Activated T-helper 9 cell treated with anti-CD3 and anti-CD28 coated beads, Interleukin-2, amount 50 U/mL, for 16 hours (primary cell): Measurements from ENCODE around the gene PLCB1.

Source experiments
- DNase-seq: peaks from one replicate; pipeline ENCODE4 v3.0.0-alpha.2; 2020; ENCODE audit warnings: low read depth

PLCB1 gene

DNA sequence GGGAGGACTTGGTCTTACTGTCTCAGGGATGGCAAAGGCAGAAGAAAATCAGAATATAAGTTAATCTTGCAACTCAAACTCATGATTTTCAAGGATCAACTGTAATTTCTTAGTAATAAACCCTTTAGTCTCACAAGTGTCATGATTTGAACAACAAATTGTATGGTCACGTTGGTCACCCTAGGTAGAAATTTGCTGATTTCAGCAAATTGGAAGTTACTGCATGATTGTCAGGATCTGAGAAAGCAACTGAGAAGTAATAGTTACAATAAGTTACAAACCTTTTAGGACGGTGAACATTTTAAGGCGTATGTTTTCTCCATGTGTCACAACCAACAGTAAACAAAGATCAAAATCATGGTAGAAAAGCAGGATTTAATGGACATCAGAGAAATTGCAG lies 375.2 kb downstream of the PLCB1 start:
- no peak for DNase-seq

DNA sequence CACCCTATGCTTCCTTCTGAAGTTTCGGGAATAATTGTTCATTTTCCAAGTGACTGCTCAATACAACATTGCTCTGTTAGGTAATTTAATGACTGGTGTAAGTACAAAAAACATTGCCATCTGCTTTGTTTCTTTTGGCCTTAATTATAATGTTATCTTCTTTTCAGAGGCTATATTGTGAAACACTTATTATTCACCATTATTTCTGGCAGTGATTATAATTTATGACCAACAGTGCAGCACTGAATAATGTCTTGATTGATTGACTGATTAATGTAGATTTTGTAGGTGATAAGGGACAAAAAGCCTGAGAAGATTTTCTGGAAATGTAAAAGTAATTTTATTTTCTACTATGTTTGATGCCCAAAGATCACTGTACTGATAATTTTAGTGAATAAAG lies 377.7 kb downstream of the PLCB1 start:
- DNase-seq: no peak

GRCh38 chr20:8510808-8511207 lies 378.7 kb downstream of the PLCB1 start:
- DNase-seq: no peak

DNA sequence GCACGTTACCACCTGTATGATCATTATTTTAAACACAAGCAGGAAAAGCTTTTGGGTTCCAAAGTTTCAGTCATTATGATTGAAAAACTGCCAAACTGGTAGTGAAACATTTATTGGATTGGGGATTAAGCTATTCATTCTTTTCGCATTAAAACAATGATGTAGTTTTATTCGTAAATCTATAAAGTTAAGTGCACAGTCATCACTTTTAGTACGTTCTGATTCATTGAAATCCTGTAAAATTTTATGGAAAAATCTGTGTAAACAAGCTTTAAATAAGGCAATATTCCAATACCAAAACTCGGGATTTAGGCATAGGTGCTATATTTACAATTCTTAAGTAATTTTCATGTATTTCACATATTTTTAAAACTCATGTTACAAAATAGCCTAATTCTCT lies 379.9 kb downstream of the PLCB1 start:
- no peak for DNase-seq

- DNase-seq: no peak
These were observed 383.9 kb downstream of the PLCB1 start for GRCh38 chr20:8515810-8516435.

DNA sequence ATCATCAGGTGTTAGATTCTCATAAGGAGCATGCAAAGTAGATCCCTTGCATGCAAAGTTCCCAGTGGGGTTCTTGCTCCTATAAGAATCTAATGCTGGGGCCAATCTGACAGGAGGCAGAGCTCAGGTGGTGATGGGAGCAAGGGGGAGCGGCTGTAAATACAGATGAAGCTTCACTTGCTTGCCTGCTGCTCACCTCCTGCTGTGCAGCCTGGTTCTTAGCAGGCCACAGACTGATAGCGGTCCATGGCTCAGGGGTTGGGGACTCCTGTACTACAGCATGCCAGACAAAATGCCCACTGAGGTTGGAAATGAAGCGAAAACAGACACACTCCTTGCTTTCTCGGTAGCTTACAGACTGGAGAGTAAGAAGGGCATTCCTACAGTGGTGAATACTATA lies 386.8 kb downstream of the PLCB1 start:
- DNase-seq: no peak

DNA sequence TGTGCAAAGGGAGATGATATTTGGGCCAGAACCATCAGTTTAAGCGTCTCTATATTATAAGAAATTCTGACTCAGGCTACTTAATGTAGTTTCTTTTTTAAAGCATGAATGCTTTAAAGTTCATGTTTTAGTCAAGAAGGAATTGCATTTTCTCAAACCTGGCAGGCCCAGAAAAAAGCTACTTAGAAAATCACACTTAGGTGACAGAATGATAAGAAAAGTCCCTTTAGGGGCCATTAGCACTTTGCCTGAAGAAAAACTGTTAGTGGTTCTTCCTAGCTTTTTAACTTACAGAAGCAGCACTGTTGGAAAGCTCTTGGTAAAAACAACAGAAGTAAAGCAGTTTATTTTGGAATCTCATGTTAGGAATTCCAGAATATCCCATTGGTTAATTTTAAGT lies 387.8 kb downstream of the PLCB1 start:
- DNase-seq: no peak

GRCh38 chr20:8522168-8522567 lies 390.1 kb downstream of the PLCB1 start:
- no peak for DNase-seq

DNA sequence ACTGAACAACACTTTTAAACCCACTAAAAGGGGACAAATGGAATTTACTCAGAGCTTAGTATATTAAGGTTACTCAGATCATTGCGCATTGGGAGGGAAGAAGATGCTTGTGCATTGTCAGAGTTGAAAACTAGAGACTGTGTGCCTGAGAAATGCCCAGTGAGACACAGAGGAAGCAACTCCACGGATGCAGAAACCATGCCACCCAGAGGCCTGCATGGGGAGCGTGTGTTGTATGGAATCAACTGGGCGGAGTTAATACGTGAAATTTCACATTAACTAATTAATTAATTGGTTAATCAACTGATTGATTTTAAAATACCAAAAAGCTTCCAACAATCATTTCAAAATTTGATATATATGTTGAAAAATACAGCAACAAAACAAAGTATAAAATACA lies 391.6 kb downstream of the PLCB1 start:
- no peak for DNase-seq

DNA sequence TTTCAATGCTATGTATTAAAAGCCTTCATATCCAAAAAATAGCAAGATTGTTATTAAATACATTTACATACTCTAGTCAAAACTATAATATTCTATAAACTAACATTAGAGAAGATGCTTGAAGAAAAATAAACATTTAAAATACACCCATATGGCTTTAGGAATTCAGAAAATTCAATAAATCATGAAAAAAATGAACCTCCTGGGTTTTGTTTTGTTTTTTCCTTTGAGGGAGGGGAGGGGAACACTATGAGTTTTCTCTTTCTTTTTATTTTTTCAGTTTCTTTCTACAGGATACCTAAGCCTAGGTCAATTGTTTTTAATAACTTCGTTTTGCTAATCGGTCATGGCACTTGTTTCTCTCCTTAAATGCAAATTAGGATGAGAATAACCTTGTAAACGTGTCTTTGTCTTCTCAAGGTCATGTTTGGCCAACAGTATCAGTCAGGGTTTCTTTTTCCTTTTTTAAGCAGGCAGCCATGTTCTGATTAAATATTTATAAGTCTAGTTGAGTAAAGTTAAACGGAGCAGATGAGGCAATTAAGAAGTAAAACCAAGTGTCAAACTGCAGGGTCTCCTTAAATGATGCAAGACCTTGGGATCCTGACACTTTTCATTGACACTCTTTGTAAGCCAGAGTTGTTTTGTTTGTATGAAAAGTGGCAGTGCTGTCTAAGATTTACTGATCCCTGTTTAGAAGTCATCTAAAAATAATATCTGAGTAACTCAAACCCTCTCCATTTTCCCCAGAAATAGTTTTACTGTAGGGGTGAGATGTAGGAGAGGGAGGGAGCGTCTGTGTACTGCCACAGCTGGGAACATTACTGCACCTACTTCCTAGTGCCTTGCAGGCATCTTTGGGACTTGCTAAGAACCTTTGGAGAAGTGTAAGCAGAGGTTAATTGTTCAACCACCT lies 392.3 kb downstream of the PLCB1 start:
- DNase-seq: no peak

DNA sequence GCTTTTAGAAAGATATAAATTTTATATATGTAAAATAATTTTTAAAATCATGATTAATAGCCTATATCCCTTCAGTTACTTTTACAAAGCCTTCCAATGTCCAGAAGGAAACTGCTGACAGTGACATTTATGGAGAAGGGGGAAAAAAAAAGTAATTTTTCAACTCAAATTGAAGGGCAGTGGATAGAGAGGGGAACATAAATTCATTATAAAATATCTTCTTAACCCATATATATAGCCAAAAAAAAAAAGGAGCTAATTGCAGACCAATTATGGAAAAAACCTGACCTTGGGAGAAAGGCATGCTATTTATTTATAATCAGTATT lies 392.9 kb downstream of the PLCB1 start:
- DNase-seq: no peak

- DNase-seq: no peak
These were observed 394.5 kb downstream of the PLCB1 start for GRCh38 chr20:8526610-8527009.

DNA sequence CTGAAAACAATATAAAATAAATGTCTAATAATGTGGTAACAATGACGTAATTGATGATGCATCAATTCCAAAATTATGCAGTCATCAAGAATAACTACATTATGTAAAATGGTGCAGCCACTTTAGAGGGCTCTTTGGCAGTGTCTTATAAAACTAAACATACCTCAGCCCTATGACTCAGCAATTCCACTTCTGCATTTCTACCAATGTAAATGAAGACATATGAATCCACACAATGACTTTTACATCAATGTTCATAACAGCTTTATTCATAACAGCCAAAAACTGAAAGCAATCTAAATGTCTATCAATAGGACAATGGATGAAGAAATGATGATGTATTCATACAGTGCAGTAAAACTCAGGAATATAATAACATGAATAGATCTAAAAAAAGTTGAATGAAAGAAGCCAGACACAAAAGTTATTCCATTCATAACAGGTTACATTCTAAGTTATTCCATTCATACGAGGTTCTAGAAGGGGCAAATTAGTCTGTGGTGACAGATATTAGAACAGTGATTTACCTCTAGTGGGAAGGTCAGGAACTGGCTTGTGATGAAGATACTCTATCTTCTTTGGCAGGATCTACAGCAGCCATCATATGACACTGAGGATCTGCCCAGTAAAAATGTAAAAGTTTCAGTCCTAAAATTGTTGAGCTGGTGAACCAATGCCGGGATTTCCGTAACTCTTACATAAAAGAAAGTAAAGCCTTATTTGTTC lies 396.1 kb downstream of the PLCB1 start:
- no peak for DNase-seq

- DNase-seq: no peak
These were observed 398.0 kb downstream of the PLCB1 start for GRCh38 chr20:8530022-8530421.

DNA sequence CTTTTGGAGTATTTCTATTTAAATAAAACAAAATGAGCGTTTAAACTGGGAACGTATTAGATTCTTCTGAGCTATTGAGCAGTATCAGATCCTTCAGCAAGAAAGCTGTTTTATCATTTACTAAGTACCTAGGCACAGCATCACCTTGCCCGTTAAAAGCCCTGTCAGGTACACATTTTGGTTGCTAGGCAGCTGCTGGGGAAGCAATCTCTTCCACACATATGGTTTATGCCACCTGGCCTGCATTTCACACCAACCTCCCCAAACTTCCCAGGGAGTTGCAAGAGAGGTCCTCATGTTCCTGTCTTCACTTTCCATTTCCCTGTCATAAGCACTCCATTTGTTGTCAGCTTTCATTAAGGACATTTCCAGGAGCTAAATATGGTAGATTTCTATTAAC lies 400.1 kb downstream of the PLCB1 start:
- no peak for DNase-seq

DNA sequence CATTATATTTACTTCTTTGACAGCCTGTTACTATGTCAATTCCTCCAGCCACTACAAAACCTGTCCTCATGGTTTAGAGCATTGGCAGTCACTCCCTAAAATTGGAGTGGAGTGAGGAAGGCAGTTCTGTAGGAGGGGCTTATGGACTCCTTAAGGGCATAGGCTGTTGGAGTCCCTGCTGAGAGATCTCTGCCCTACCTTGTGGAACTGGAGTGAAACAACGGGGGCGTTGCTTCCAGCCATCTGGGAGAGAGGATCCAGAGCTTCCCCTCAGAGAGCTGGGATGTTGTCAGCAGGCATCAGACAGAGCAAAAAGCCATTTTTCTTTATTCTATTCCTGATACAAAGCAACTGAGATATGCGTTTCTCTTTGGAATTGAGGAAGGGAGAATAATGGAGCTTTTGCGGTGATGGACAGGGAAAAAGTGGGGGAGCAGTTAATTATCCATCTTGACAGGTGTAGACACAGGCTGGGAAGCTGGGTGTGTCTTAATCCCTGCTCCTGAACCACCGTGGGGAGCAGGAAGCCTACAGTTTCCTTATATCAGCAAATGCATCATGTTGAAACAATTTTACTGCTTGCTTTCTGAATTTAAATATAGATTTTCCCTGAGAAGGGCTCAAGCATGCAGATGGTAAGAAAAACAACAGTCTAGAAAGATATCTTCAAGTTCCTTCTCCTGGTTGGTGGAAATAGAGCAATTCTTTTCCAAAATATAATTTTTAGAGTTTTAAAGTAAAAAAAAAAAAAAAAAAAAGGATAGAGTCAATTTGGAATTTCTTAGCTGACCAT lies 402.5 kb downstream of the PLCB1 start:
- DNase-seq: no peak

GRCh38 chr20:8535403-8536261 lies 403.6 kb downstream of the PLCB1 start:
- DNase-seq: no peak

DNA sequence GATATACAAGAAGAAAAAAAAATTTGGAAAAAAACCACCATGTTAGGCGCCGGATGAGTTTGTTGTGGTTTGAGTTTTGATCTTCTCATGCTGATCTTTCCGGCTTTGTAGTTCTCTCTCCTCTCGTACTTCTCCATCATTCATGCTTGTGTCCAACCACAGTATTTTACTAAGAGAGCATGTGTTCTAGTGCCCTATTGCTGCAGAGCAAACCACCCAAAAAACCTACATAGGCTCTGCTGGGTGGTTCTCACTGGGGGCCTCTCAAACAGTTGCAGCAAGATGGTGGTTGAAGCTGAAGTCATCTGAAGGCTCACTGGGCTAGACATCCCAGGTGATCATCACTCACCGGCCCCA lies 404.2 kb downstream of the PLCB1 start:
- no peak for DNase-seq

GRCh38 chr20:8540466-8540865 lies 408.4 kb downstream of the PLCB1 start:
- DNase-seq: no peak

- no peak for DNase-seq
These were observed 410.0 kb downstream of the PLCB1 start for GRCh38 chr20:8542110-8542486.

DNA sequence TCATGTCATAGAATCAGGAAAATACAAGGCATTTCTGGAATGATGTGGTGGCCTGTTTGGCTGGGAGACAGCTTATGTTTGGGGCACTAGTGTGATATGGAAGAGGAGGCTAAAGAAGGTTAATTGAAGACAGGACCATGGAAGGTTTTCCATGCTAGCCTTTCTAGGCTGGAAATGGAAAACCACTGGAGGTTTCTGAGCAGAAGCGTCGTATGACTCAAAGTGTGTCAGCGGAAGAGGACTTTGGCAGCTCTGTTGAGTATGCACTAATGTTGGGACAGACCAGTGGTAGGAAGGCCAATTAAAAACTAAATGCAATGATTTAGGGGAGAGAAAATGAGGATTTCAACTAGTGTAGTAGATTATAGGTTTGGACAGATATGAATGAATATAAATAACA lies 413.1 kb downstream of the PLCB1 start:
- no peak for DNase-seq
